Hepatocyte (in vitro differentiated cells): Measurements from ENCODE around the gene ZNF334.

Experiments
- CTCF ChIP-seq: fragments of 200-600 bp; sonication (generic); IDR thresholded peaks from 2 replicates; pipeline ENCODE4 v1.5.1; 2016; ENCODE audit warnings: antibody characterized with exemption, mild to moderate bottlenecking; ENCODE audit not compliant: poor library complexity
- EZH2 ChIP-seq: fragments of 200-600 bp; sonication (generic); IDR thresholded peaks from 2 replicates; pipeline ENCODE4 v1.6.1; 2016; ENCODE audit warnings: antibody characterized with exemption, mild to moderate bottlenecking, borderline replicate concordance

- TF ChIP-seq CTCF (no peak), EZH2 (no peak)
These were observed 5.5 kb downstream of the ZNF334 start for GRCh38 chr20:46507760-46508407.
